ENCODE data around the gene ANO2.

GRCh38 chr12:5768581-5769196, 176.4 kb downstream of the ANO2 start:
- TF ChIP-seq, protein P1, sequence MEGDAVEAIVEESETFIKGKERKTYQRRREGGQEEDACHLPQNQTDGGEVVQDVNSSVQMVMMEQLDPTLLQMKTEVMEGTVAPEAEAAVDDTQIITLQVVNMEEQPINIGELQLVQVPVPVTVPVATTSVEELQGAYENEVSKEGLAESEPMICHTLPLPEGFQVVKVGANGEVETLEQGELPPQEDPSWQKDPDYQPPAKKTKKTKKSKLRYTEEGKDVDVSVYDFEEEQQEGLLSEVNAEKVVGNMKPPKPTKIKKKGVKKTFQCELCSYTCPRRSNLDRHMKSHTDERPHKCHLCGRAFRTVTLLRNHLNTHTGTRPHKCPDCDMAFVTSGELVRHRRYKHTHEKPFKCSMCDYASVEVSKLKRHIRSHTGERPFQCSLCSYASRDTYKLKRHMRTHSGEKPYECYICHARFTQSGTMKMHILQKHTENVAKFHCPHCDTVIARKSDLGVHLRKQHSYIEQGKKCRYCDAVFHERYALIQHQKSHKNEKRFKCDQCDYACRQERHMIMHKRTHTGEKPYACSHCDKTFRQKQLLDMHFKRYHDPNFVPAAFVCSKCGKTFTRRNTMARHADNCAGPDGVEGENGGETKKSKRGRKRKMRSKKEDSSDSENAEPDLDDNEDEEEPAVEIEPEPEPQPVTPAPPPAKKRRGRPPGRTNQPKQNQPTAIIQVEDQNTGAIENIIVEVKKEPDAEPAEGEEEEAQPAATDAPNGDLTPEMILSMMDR (IDR thresholded peaks at IDR 0.05), result no peak
- TF ChIP-seq POLR2AphosphoS5 (IDR thresholded peaks at IDR 0.05), result no peak
- no peak for TF ChIP-seq POLR2A (IDR thresholded peaks at IDR 0.05)

Data from stomach (tissue), 4 donors.